HG03457 (cell line): ENCODE results near the gene AGAP5.

Experiments
- ATAC-seq: cut with Tn5 transposase; IDR thresholded peaks from one replicate; pipeline ENCODE4 v1.9.1; 2021; ENCODE audit warnings: moderate number of reproducible peaks; ENCODE audit not compliant: unreplicated experiment

The AGAP5 gene

DNA sequence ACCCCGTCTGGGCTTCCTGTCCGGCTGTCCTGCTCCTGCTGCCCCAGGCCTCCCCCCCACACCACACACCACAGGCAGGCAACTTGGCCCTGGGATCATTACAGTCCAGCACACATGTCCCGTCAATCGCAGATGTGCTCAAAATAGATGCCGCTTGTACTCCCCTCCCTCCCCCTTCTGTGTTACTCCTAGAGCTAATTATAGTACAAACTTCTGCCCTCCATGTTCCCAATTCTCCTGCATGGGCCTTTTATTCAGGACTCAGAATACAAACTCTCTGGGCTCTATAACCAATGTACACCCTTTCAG lies 42.0 kb downstream of the AGAP5 start, which contains the start of gene SYNPO2L:
TSS of gene SYNPO2L (minus strand) at position 40 of the 309 bp plus-strand sequence. CDS start 107 bp downstream, outside the sequence.
- no peak for ATAC-seq

DNA sequence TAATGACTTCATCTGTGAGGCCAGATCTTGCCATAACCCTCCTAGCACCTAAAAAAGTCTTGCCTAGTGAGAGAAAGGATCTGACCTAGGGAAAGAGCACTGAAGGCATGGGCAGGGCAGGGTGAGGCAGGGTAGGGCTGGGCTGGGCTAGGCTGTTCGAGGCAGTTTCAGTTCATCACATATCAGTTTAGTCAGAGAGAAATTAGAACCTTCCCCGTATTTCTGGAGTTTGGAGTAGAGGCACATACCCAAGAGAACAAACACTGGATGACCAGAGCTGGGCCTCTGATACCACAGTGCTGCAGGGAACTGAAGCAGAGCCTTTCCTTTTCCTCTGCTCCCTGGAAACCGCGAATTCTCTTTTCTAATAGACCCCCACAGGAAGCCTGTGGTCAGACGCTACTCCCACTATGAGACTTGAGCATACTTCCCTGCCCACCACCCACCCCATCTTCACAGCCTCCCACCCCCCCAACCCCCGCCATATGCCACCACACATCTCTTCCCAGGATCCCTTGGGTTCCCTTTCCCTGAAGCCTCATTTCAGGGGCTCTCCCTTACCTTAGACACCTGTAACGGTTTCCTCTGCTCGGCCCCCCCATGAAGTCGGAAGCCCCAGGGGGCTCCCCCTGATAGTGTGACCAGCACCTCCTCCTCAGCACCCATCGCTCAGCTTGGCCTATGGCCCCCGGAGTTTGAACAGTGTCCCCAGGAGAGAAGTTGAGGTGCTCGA lies 42.5 kb downstream of the AGAP5 start:
- no peak for ATAC-seq

DNA sequence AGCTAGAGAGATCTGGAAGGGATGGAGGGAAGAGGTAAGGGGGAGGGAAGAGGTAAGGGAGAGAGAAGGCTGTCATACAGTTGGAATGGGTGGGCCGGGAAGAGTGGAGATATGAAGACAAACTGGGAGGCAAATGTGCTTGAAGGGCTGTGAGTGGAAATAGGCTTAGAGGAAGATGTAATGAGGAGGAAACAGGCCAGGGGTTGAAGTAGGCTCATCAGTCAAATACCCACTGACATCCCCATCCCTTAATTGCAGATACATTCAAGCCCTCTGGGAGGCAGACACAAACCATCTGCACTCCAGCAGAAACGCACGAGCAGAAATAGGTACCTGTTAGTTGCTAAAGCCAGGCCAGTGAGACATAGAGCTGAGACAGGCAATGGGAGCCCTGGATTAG lies 44.2 kb downstream of the AGAP5 start:
- ATAC-seq: no peak

DNA sequence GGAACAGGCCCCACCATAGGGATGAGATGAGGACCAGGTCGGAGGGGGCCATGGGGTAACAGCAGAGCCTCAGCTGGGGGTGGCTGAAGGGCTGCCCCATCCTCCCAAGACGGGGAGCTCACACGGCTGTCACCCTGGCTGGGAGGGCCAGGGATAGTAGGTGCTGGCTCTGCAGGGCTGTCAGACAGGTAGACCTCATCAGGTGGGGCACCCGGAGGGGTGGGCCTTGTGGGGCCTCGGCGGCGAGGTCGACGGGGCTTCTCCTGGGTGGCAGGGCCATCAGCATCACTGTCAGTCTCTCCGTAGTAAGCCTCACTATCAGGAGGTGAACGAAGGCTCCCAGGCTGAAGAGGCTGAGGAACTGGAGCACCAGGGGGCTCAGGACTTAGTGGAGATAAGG lies 44.7 kb downstream of the AGAP5 start:
- ATAC-seq: no peak

DNA sequence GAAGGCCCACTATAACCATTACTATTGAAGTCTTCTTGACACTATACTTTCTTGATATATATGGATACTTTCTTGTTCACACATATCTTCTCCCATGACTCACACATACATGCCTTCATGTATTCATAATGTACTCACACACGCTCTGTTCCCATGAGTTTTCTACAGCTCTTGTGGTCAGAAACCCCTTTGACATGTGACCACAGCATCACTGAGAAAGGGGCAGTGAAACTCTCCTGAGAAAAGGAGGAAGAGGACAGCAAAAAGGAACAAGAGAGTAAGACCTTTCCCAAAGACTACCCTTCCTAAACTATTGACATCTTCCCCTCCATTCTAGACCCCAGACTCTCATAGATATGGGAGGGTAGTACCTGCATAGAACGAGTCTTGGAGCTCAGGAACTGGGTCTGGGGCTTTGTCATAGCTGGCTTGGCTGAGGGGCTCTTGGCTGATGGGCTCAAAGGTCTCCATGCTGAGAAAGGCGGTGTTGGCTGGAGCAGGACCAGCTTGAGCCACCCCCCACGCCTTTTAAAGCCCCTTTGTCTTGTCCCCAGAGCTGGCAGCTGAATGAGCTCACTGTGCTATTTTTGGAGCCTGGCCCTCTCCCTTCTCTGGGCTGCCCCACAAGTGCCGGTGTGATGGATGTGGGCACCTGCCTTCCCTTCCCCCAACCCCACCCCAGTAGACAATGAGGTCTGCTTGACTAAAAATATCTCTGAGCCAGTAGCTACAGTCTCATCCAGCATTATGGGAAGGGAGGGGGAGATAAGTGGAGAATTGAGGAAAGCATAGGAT lies 47.2 kb downstream of the AGAP5 start:
- no peak for ATAC-seq

DNA sequence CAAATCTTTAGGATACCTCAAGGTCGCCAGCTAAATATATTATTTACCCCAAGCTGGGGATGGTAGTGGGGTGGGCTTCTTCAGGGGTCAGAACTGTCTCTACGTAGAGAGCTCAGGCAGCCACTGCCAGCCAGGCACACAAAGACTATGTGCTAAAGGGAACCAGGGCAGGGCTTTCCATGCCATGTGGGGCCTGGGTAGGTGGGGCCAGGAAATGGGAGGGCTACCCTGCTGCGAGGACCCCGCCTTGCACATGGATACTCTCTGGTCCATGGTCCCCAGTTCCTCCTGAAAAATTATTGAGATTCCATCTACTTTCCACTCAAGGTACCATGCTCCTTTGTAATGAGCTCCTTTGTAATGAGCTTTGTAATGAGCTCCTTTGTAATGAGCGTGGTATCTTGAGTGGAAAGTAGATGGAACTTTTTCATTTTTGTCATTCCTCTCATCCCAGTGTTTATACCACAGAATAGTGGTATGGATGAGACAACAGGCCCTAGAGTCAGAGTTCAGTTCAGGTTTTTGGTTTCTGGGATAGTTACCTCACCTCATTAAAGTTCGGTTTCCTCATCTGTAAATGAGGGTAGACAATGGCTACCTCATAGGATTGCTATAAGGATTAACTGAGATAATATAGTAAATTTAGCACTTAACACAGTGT lies 47.9 kb downstream of the AGAP5 start:
- ATAC-seq: no peak

DNA sequence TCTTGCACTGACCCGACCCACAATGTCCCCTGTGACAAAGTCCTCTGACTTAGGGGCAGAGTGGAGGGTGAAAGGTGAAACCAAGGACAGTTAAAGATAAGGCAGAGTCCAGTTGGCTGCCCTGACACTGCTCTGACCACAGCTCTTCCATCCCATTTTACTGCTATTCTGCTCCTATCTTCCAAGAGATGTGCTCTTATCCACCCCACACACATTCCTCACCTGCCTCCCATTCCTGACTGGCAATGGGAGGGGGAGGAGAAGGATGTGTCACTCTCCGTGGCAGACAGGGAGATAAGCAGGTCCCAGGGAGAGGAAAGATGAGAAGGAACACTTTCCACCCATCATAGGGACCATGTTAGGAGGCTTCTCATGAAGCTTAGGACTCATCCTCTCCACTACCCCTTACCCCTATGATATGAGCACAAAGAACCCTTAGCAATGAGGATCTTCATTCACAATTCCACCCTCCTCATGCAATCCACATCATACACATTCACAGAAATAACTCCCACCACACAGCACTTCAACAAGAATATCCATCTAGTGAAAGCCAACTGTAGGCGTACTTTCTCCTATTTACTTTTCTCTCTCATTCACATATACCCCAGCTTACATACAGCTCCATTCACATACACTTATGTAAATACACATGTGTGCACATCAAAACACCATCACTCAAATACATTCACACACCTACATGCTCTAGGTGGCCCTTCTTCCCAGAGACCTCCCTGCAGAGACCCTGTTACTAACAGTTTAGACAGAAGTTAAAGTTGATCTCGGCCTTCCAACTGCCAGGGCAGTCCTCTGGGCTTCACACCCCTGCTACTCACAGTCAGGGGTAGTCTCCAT lies 48.7 kb downstream of the AGAP5 start:
- ATAC-seq: no peak

DNA sequence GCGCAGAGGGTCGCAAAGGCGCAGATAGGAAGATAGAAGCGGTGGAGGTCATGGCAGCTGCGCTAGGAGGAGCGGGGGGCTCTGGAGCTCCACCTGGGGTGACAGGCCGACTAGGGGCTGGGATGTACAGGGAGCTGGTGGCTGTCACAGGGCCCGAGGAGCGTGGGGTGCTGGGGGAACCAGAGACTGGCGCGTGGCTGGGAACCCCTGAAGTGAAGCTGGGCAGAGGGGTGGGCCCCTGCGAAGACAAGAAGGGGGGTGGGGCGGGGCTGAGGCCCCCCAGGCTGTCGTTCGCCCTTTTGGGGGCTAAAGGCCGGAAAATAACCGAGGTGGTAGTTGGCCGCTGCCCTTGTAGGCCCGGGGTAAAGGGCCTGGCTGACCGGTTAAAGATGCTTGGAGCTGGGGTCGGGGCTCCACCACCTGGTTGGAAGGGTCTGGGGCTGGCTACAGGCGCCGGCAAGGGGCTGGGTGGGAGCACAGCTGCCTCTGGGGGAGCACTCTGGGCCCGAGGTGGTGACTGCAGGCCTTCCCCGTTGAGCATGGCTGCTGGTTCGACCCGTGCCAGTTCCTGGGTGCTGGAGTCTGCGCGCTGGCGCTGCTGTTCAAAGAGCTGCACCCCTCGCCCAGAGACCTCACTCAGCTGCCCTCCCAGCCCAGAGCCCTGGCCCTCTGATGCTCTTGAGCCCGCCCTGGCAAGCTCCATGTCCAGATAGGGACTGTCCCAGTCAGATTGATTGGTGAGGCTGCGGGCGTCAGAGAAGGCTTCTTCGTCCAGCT lies 49.8 kb downstream of the AGAP5 start:
- ATAC-seq: no peak

DNA sequence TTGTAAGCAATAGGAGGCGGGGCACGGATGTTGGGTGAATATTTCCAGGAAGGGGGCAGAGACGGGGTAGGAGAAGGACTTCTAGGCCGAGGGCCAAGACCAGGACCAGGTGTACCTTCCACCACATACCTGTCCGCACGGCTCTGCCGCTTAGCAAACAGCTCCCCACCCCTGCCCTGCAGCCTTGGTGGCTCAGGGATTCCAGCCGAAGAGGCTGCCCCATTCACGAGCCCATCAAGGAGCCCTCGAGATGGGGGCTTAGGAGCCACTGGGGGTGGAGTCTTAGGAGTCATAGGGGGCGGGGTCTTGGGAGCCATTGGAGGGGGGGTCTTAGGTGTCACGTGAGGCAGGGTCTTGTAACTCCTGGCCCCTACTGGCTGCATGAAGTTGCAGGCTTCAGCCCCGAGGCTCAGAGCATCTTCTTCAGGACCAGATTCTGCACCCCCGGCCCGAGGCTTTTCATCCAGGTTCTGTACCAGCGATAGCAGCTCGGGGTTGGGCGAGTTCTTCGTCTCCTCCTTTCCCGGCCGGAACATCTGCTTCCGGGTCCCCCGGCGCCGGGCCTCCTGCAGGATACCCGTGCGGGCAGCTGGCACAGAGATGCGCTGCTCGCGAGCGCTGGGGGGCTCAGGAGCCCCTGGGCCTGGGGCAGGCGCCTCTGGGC lies 50.6 kb downstream of the AGAP5 start:
- ATAC-seq: no peak

DNA sequence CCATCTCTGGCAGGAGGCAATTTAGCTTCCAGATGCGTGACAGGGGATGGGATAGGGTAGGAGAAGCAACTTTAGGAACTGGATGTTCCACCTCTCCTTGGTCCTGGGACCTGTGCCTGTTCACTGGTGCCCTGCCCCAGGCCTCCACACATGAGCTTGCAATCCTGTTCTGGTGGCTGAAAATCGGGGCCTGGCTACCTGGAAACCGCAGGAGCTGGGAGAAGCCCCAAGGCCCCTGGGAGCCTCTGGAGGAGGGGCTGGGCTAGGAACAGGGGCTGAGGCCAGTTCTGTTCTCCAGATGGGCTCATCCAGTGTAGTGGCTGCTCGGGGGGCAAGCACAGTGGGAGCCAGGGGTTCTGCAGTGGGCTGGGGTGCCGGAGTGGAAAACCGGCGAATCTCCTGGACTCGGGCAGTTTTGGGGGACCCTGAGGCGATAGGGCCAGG lies 51.3 kb downstream of the AGAP5 start:
- no peak for ATAC-seq

DNA sequence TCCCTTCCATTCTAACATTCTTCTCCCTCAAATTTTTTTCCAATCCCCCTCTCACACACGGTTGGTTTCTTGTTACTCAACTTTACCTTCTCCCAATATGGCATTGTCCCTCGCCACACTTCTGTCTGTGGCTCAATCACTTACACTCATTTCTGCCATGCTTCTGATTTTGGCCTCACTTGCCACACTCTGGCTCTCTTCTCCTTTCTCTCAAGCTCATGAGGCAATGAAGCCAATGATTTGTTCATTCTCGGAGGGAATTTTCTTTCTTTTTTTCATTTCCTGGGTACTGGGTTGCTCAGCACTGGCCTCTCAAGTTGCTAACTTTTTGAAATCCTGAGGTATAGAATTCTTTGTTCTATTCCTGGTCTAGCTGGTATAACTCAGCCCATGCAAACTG lies 52.7 kb downstream of the AGAP5 start:
- no peak for ATAC-seq

DNA sequence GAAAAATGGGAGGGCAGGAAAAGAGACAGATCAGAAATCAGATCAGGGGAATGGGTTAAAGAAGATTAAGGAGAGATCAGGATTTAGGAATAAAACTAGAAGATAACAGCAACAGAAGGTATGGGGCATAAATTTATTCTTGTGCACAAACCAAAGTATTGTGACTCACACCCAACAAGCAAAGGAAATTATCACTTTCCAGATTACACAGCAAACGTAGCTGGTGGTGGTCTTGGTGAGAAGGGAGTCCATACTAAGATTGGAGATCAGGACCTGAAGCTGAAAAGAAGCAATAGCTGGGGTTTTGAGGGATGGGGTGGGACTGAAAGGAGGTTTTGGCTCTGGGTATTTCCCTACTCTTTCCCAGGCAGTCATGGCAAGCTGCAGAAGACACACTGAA lies 53.1 kb downstream of the AGAP5 start:
- no peak for ATAC-seq

DNA sequence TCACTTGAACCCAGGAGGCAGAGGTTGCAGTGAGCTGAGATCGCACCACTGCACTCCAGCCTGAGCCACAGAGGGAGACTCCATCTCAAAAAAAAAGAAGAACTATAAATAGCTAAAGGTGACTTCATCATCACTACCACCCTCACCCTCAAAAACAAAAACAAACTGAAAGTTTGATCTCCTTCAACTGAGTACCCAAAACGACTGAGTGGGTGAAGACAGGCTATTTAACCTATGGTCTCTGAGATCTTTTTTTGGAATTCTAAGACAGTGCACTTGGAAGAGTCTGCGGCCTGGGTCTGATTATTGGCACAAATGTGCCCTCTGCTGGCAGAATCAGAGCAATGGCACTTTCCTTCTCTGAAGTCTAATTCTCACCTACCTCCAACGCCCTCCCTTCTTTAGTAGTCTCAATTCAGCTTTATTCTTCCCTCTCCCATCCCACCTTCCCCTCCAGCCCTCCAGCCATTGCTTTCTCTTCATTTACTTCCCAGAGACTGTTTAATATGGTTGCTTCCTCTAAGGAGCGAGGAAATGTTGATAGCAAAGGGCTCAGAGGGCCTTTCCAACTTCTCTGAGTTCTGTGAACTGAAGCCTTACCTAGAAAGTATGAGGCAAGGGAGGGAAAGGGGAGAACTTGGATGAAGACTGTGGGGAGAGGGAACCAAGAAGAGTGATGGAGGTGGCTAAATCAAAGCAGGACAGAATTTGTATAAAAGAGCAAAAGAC lies 53.7 kb downstream of the AGAP5 start:
- no peak for ATAC-seq

DNA sequence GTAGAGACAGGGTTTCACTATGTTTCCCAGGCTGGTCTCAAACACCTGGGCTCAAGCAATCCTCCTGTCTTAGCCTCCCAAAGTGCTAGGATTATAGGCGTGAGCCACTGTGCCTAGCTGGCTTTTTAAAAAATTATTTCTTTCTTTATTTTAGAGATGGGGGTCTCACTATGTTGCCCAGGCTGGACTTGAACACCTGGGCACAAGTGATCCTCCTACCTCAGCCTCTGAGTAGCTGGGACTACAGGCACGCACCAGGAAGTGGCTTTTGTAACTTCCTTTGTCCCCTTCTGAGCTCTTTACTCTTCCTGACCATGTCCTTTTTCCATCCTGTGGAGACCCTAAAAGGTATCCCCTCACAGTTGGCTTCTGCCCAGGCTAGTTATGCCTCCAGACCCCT lies 54.5 kb downstream of the AGAP5 start:
- ATAC-seq: no peak

DNA sequence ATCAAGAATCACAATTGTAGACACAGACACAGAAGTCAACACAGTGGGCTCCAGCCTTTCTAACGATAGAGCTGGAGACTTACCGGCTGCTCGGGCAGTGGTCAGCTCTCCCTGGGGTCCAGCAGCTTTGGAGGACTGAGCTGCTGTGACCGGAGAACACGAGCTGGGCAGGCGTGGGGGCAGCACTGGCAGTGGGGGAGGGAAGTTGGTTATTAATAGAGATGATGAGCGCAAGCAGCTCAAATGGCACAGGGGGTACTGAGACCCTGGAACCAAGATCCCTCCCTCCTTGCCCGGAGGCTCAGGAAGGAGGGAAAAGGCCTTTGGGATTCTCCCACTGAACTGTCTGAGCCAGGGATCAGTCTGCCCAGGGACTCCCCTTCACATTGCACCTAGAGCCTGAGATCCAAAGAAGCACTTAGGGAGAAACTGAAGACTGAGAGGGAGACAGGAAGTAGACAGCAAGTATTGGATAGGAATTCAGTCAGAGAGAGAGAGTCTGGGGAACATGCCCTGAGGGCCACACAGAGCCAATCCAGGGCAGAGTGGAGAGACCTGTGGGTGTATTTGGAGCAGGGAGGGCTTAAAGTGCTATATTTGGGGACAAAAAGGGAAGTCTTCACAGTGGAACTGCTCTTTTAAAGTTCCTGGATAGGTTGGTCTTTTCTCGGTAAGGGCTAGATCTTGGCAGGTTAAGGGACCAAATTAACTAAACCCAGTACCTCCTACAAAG lies 56.4 kb downstream of the AGAP5 start, which contains the start of gene MYOZ1:
TSS of gene MYOZ1 (minus strand) at position 147 of the 733 bp plus-strand sequence. CDS start 1,457 bp downstream, outside the sequence.
- no peak for ATAC-seq

DNA sequence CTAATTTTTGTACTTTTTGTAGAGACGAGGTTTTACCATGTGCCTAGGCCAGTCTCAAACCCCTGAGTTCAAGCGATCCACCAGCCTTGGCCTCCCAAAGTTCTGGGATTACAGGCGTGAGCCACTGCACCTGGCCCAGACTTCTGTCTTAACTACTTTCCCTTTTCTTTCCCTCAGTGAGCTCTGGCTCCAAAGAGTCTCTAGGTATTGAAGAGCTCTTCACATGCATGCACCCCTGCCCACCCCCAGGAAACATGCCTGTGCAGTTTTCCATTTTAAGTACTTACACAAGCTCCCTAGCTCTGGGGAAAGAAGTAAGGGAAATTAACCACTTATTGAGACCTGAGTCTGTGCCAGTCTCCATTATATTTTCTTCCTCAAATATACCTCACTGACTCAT lies 58.6 kb downstream of the AGAP5 start:
- no peak for ATAC-seq

DNA sequence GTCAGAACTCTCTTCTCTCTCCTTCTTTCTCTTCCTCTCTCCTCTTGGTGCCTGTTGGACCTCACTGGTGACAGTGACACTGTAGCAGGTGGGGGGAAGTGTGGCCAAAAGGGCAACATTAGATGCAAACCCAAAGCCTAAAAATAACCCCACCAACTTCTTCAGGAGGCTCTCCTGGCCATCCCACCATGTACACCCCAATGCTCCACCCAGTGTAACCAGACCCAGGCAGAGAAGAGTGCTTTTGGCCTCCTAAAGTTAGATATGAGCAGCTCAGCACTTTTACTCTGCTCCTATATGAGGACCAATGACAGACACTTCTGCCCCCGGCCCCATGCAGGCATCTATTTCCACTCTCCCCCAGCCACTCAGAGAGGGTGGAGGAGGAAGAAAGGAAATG lies 62.1 kb downstream of the AGAP5 start:
- no peak for ATAC-seq

DNA sequence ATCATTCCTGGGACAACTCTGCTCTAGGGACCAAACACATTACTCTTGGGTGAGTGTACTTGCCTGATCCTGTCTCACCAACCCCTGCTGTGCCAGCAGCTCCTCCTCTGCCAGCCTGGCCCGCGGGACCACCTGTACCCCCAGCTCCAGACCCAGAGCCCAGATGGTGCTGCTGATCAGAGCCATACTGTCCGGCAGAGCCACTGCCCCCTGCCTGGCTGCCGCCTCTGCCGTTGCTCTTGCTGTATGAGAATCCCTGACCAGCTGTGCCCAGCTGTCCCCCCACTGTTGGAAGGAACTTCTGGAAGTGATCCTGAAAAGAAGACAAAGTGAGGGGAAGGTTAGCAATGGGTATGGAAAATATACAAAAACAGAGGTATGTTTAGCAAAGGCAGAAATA lies 63.5 kb downstream of the AGAP5 start:
- ATAC-seq: no peak
